ENCODE results near the gene SMARCA4.

The SMARCA4 gene

GRCh38 chr19:11105014-11105636, 144.3 kb downstream of the SMARCA4 start:
- H3K27me3 ChIP-seq (ENCODE audit: insufficient read depth, low read length, poor library complexity) = no peaks in the 10 kb centered on the region
- H3K9ac ChIP-seq (ENCODE audit: low read length) = no peak overlapping the region
- H2BK15ac ChIP-seq (replicated peaks; ENCODE audit: low read depth) = no peak overlapping the region
- H2BK5ac ChIP-seq (ENCODE audit: low read length) = no peak overlapping the region
- WGBS (ENCODE audit: extremely low coverage, insufficient coverage, low lambda C conversion rate) = no CpG with 5 or more reads among the region's 36 CpGs
- H3K4me1 ChIP-seq (ENCODE audit: control insufficient read depth, low read depth, low read length) = no peaks in the 10 kb centered on the region
- H4K5ac ChIP-seq (ENCODE audit: low read length) = no peak overlapping the region
- peaks cover 23% of the 10 kb centered on the region for H3K79me1 ChIP-seq (ENCODE audit: low read length)
- H3K36me3 ChIP-seq (ENCODE audit: control insufficient read depth, insufficient read depth, low read length) = peaks cover 41% of the 10 kb centered on the region
- H3K18ac ChIP-seq (ENCODE audit: low read length) = no peak overlapping the region
- no peak overlapping the region for H2AK5ac ChIP-seq (ENCODE audit: low read length)
- DNase-seq = no peak
- H3K79me2 ChIP-seq (ENCODE audit: control insufficient read depth, insufficient read depth, low read length) = peaks cover 25% of the 10 kb centered on the region
- H2BK120ac ChIP-seq (ENCODE audit: low read depth, low read length) = no peak overlapping the region
- no peak overlapping the region for H3K23ac ChIP-seq (ENCODE audit: low read length)
- H3K4ac ChIP-seq (ENCODE audit: low read depth, low read length) = no peak overlapping the region
- no peak overlapping the region for H3K4me3 ChIP-seq (ENCODE audit: low read length)
- no peak overlapping the region for H4K8ac ChIP-seq (ENCODE audit: low read depth, low read length)
- no peak overlapping the region for H3K56ac ChIP-seq (ENCODE audit: low read length)
- no peak overlapping the region for H3K27ac ChIP-seq (ENCODE audit: low read depth, low read length)
- no peak overlapping the region for H3K4me2 ChIP-seq (ENCODE audit: low read length)

GRCh38 chr19:11106477-11106876, 145.6 kb downstream of the SMARCA4 start:
- no peak overlapping the region for H3K23ac ChIP-seq (ENCODE audit: low read length)
- H3K4me1 ChIP-seq (ENCODE audit: control insufficient read depth, low read depth, low read length) = no peaks in the 10 kb centered on the region
- no CpG with 5 or more reads among the region's 13 CpGs for WGBS (ENCODE audit: extremely low coverage, insufficient coverage, low lambda C conversion rate)
- no peak overlapping the region for H3K18ac ChIP-seq (ENCODE audit: low read length)
- H3K27ac ChIP-seq (ENCODE audit: low read depth, low read length) = no peak overlapping the region
- peaks cover 23% of the 10 kb centered on the region for H3K79me1 ChIP-seq (ENCODE audit: low read length)
- H2AK5ac ChIP-seq (ENCODE audit: low read length) = no peak overlapping the region
- H3K4me2 ChIP-seq (ENCODE audit: low read length) = no peak overlapping the region
- H2BK5ac ChIP-seq (ENCODE audit: low read length) = no peak overlapping the region
- H4K8ac ChIP-seq (ENCODE audit: low read depth, low read length) = no peak overlapping the region
- peaks cover 44% of the 10 kb centered on the region for H3K36me3 ChIP-seq (ENCODE audit: control insufficient read depth, insufficient read depth, low read length)
- H3K9ac ChIP-seq (ENCODE audit: low read length) = no peak overlapping the region
- H4K5ac ChIP-seq (ENCODE audit: low read length) = no peak overlapping the region
- no peaks in the 10 kb centered on the region for H3K27me3 ChIP-seq (ENCODE audit: insufficient read depth, low read length, poor library complexity)
- H2BK15ac ChIP-seq (replicated peaks; ENCODE audit: low read depth) = no peak overlapping the region
- no peak overlapping the region for H3K56ac ChIP-seq (ENCODE audit: low read length)
- no peak overlapping the region for H2BK120ac ChIP-seq (ENCODE audit: low read depth, low read length)
- peaks cover 18% of the 10 kb centered on the region for H3K79me2 ChIP-seq (ENCODE audit: control insufficient read depth, insufficient read depth, low read length)
- H3K4me3 ChIP-seq (ENCODE audit: low read length) = no peak overlapping the region
- DNase-seq = no peak
- H3K4ac ChIP-seq (ENCODE audit: low read depth, low read length) = no peak overlapping the region

DNA sequence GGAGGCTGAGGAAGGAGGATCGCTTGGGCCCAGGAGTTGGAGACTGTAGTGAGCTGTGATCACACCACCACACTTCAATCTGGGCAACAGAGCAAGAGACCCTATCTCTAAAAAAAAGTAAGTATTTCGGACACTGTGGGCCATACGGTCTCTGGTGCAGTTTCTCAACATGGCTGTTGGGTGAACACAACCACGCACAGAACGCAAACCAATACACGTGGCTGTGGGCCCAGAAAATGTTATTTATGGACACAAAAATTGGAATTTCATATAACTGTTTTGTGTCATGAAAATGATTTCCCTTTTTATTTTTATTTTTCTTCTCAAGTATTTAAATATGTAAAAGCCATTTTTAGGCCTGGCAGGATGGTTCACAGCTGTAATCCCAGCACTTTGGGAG, 147.9 kb downstream of the SMARCA4 start:
- H3K4ac ChIP-seq (ENCODE audit: low read depth, low read length) = no peak overlapping the region
- peaks cover 22% of the 10 kb centered on the region for H3K79me1 ChIP-seq (ENCODE audit: low read length)
- H3K79me2 ChIP-seq (ENCODE audit: control insufficient read depth, insufficient read depth, low read length) = peaks cover 11% of the 10 kb centered on the region
- H4K5ac ChIP-seq (ENCODE audit: low read length) = no peak overlapping the region
- no peaks in the 10 kb centered on the region for H3K27me3 ChIP-seq (ENCODE audit: insufficient read depth, low read length, poor library complexity)
- H3K23ac ChIP-seq (ENCODE audit: low read length) = no peak overlapping the region
- H2BK120ac ChIP-seq (ENCODE audit: low read depth, low read length) = no peak overlapping the region
- no peak overlapping the region for H3K9ac ChIP-seq (ENCODE audit: low read length)
- no peaks in the 10 kb centered on the region for H3K4me1 ChIP-seq (ENCODE audit: control insufficient read depth, low read depth, low read length)
- H3K56ac ChIP-seq (ENCODE audit: low read length) = no peak overlapping the region
- no peak overlapping the region for H2AK5ac ChIP-seq (ENCODE audit: low read length)
- no peak overlapping the region for H4K8ac ChIP-seq (ENCODE audit: low read depth, low read length)
- peaks cover 50% of the 10 kb centered on the region for H3K36me3 ChIP-seq (ENCODE audit: control insufficient read depth, insufficient read depth, low read length)
- DNase-seq = no peak
- H3K4me3 ChIP-seq (ENCODE audit: low read length) = no peak overlapping the region
- no peak overlapping the region for H2BK15ac ChIP-seq (replicated peaks; ENCODE audit: low read depth)
- no peak overlapping the region for H2BK5ac ChIP-seq (ENCODE audit: low read length)
- no CpG with 5 or more reads among the region's 6 CpGs for WGBS (ENCODE audit: extremely low coverage, insufficient coverage, low lambda C conversion rate)
- no peak overlapping the region for H3K27ac ChIP-seq (ENCODE audit: low read depth, low read length)
- no peak overlapping the region for H3K18ac ChIP-seq (ENCODE audit: low read length)
- H3K4me2 ChIP-seq (ENCODE audit: low read length) = no peak overlapping the region

GRCh38 chr19:11111117-11111770, 150.4 kb downstream of the SMARCA4 start:
- no peak overlapping the region for H3K56ac ChIP-seq (ENCODE audit: low read length)
- H3K36me3 ChIP-seq (ENCODE audit: control insufficient read depth, insufficient read depth, low read length) = peaks cover 48% of the 10 kb centered on the region
- no peak overlapping the region for H3K18ac ChIP-seq (ENCODE audit: low read length)

DNA sequence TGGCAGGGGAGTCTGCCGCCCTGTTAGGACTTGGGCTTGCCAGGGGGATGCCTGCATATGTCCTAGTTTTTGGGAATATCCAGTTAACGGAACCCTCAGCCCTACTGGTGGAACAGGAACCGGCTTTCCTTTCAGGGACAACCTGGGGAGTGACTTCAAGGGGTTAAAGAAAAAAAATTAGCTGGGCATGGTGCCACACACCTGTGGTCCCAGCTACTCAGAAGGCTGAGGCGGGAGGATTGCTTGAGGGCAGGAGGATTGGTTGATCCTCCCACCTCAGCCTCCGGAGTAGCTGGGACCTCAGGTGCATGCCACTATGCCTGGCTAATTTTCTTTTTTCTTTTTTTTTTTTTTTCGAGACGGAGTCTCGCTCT, 150.9 kb downstream of the SMARCA4 start:
- peaks cover 47% of the 10 kb centered on the region for H3K36me3 ChIP-seq (ENCODE audit: control insufficient read depth, insufficient read depth, low read length)
- H3K18ac ChIP-seq (ENCODE audit: low read length) = no peak overlapping the region
- no peak overlapping the region for H2BK15ac ChIP-seq (replicated peaks; ENCODE audit: low read depth)
- H3K79me1 ChIP-seq (ENCODE audit: low read length) = peaks cover 13% of the 10 kb centered on the region
- H3K4me1 ChIP-seq (ENCODE audit: control insufficient read depth, low read depth, low read length) = no peaks in the 10 kb centered on the region
- H4K5ac ChIP-seq (ENCODE audit: low read length) = no peak overlapping the region
- no peak overlapping the region for H3K4me3 ChIP-seq (ENCODE audit: low read length)
- no peaks in the 10 kb centered on the region for H3K27me3 ChIP-seq (ENCODE audit: insufficient read depth, low read length, poor library complexity)
- H2AK5ac ChIP-seq (ENCODE audit: low read length) = no peak overlapping the region
- H3K27ac ChIP-seq (ENCODE audit: low read depth, low read length) = no peak overlapping the region
- no peak overlapping the region for H3K4ac ChIP-seq (ENCODE audit: low read depth, low read length)
- H3K56ac ChIP-seq (ENCODE audit: low read length) = no peak overlapping the region
- no peak overlapping the region for H4K8ac ChIP-seq (ENCODE audit: low read depth, low read length)
- H3K79me2 ChIP-seq (ENCODE audit: control insufficient read depth, insufficient read depth, low read length) = peaks cover 1% of the 10 kb centered on the region
- no peak overlapping the region for H2BK5ac ChIP-seq (ENCODE audit: low read length)
- no peak overlapping the region for H3K4me2 ChIP-seq (ENCODE audit: low read length)
- no peak overlapping the region for H3K23ac ChIP-seq (ENCODE audit: low read length)
- no peak overlapping the region for H3K9ac ChIP-seq (ENCODE audit: low read length)
- no CpG with 5 or more reads among the region's 8 CpGs for WGBS (ENCODE audit: extremely low coverage, insufficient coverage, low lambda C conversion rate)
- H2BK120ac ChIP-seq (ENCODE audit: low read depth, low read length) = no peak overlapping the region
- DNase-seq = no peak

More at GRCh38 chr19:11111117-11111770, 150.4 kb downstream of the SMARCA4 start:
- Histone ChIP-seq H4K8ac (ENCODE audit: low read depth, low read length) (no peak overlapping the region), H3K27me3 (ENCODE audit: insufficient read depth, low read length, poor library complexity) (no peaks in the 10 kb centered on the region), H2BK15ac (replicated peaks; ENCODE audit: low read depth) (no peak overlapping the region), H3K79me2 (ENCODE audit: control insufficient read depth, insufficient read depth, low read length) (peaks cover 5% of the 10 kb centered on the region), H3K4me2 (ENCODE audit: low read length) (no peak overlapping the region), H3K4me1 (ENCODE audit: control insufficient read depth, low read depth, low read length) (no peaks in the 10 kb centered on the region), H4K5ac (ENCODE audit: low read length) (no peak overlapping the region), H3K4ac (ENCODE audit: low read depth, low read length) (no peak overlapping the region), H3K79me1 (ENCODE audit: low read length) (peaks cover 16% of the 10 kb centered on the region), H2BK120ac (ENCODE audit: low read depth, low read length) (no peak overlapping the region), H3K9ac (ENCODE audit: low read length) (no peak overlapping the region), H3K4me3 (ENCODE audit: low read length) (no peak overlapping the region), H2BK5ac (ENCODE audit: low read length) (no peak overlapping the region), H2AK5ac (ENCODE audit: low read length) (no peak overlapping the region), H3K27ac (ENCODE audit: low read depth, low read length) (no peak overlapping the region), H3K23ac (ENCODE audit: low read length) (no peak overlapping the region)
- no peak for DNase-seq
- no CpG with 5 or more reads among the region's 15 CpGs for WGBS (ENCODE audit: extremely low coverage, insufficient coverage, low lambda C conversion rate)
